HEK293T (cell line): Measurements from ENCODE around the gene STAC.

ENCODE experiments used
- CTCF ChIA-PET: fragments of 350-600 bp; formaldehyde crosslinking; extraction: SDS; loops from one replicate; lab custom pipeline; 2021; ENCODE audit warnings: antibody characterized with exemption, inconsistent platforms; lab: Yijun Ruan, JAX
- POLR2A ChIA-PET: fragments of 350-600 bp; formaldehyde crosslinking; extraction: SDS; loops from one replicate; lab custom pipeline; 2020; ENCODE audit warnings: antibody characterized with exemption, inconsistent platforms; lab: Yijun Ruan, JAX
- DNase-seq: peaks from one replicate; pipeline ENCODE4 v3.0.0; 2012; ENCODE audit warnings: mixed read lengths; ENCODE audit errors: extremely low spot score
- ARNT ChIP-seq: fragments of 450-650 bp; IDR thresholded peaks from 2 replicates; pipeline ENCODE4 v1.6.1; 2017; ENCODE audit warnings: mild to moderate bottlenecking
- BHLHE40 ChIP-seq: fragments of 450-650 bp; IDR thresholded peaks from 2 replicates; pipeline ENCODE4 v1.6.1; 2016; ENCODE audit warnings: mild to moderate bottlenecking, moderate library complexity, borderline replicate concordance
- CTBP1 ChIP-seq: fragments of 450-650 bp; IDR thresholded peaks from 2 replicates; pipeline ENCODE4 v1.6.1; 2016; ENCODE audit warnings: borderline replicate concordance
- ELF4 ChIP-seq: fragments of 450-650 bp; IDR thresholded peaks from 2 replicates; pipeline ENCODE4 v1.6.1; 2017; ENCODE audit warnings: antibody characterized with exemption
- FOXA1 ChIP-seq: fragments of 450-650 bp; IDR thresholded peaks from 2 replicates; pipeline ENCODE4 v1.6.1; 2016; ENCODE audit warnings: mild to moderate bottlenecking
- FOXK2 ChIP-seq: fragments of 450-650 bp; IDR thresholded peaks from 2 replicates; pipeline ENCODE4 v1.6.1; 2016; ENCODE audit warnings: mild to moderate bottlenecking
- FOXM1 ChIP-seq: fragments of 450-650 bp; IDR thresholded peaks from 2 replicates; pipeline ENCODE4 v1.6.1; 2017; ENCODE audit warnings: mild to moderate bottlenecking, borderline replicate concordance
- HDGF ChIP-seq: fragments of 450-650 bp; IDR thresholded peaks from 2 replicates; pipeline ENCODE4 v1.6.1; 2017; ENCODE audit warnings: antibody characterized with exemption, borderline replicate concordance
- L3MBTL2 ChIP-seq: fragments of 450-650 bp; conservative IDR thresholded peaks from 2 replicates; pipeline ENCODE4 v1.6.1; 2016; ENCODE audit warnings: mild to moderate bottlenecking
- LEF1 ChIP-seq: fragments of 450-650 bp; IDR thresholded peaks from 2 replicates; pipeline ENCODE4 v1.6.1; 2017; ENCODE audit warnings: mild to moderate bottlenecking, borderline replicate concordance
- NFRKB ChIP-seq: fragments of 450-650 bp; IDR thresholded peaks from 2 replicates; pipeline ENCODE4 v1.6.1; 2016; ENCODE audit warnings: mild to moderate bottlenecking, moderate library complexity
- SP1 ChIP-seq: fragments of 450-650 bp; IDR thresholded peaks from 2 replicates; pipeline ENCODE4 v1.6.1; 2017
- SUZ12 ChIP-seq: fragments of 450-650 bp; IDR thresholded peaks from 2 replicates; pipeline ENCODE4 v1.6.1; 2016; ENCODE audit warnings: mild to moderate bottlenecking
- TARDBP ChIP-seq: fragments of 450-650 bp; IDR thresholded peaks from 2 replicates; pipeline ENCODE4 v1.6.1; 2016
- ZNF384 ChIP-seq: fragments of 450-650 bp; IDR thresholded peaks from 2 replicates; pipeline ENCODE4 v1.6.1; 2016
- TF ChIP-seq, protein P1 (sequence below): fragments of 450-650 bp; IDR thresholded peaks from 2 replicates; pipeline ENCODE4 v1.6.1; 2016

The STAC gene

GRCh38 chr3:36416599-36416998, 36.3 kb downstream of the STAC start:
- POLR2A ChIA-PET = no interaction called here
- CTCF ChIA-PET = no interaction called here
- DNase-seq = no peak
- no peak for TF ChIP-seq TARDBP
- TF ChIP-seq FOXM1 = no peak
- TF ChIP-seq CTBP1 = no peak
- TF ChIP-seq ZNF384 = no peak
- no peak for TF ChIP-seq HDGF

GRCh38 chr3:36417237-36417636, 36.9 kb downstream of the STAC start:
- POLR2A ChIA-PET = no interaction called here
- CTCF ChIA-PET = no interaction called here
- no peak for DNase-seq
- TF ChIP-seq FOXA1 = no peak
- TF ChIP-seq ZNF384 = no peak
- TF ChIP-seq FOXK2 = no peak
- TF ChIP-seq, protein P1, sequence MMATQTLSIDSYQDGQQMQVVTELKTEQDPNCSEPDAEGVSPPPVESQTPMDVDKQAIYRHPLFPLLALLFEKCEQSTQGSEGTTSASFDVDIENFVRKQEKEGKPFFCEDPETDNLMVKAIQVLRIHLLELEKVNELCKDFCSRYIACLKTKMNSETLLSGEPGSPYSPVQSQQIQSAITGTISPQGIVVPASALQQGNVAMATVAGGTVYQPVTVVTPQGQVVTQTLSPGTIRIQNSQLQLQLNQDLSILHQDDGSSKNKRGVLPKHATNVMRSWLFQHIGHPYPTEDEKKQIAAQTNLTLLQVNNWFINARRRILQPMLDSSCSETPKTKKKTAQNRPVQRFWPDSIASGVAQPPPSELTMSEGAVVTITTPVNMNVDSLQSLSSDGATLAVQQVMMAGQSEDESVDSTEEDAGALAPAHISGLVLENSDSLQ = no peak
- no peak for TF ChIP-seq BHLHE40
- no peak for TF ChIP-seq ELF4
- TF ChIP-seq NFRKB = no peak
- TF ChIP-seq SUZ12 = no peak
- no peak for TF ChIP-seq HDGF

DNA sequence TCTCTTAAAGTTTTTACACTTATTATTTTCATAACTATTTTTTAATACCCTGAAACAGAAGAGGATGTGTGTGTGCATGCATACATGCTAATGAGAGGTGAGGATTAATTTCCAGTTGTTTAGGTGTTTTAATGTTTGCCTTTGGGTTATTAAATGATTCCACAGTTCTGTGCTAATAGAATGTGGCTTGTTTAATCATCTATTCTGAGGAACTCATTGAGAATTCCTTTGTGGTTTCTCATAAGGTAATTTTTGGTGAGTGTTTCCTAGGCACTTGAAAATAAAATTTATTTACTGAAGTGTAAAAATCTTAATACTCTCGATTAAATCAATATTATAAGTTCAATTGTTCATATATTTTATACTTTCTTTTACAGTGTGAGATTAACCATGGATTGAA, 38.0 kb downstream of the STAC start:
- no peak for DNase-seq
- TF ChIP-seq FOXA1 (no peak), HDGF (no peak), LEF1 (no peak), FOXK2 (no peak), BHLHE40 (no peak), TARDBP (no peak), SP1 (no peak), CTBP1 (no peak), FOXM1 (no peak), L3MBTL2 (no peak)
- TF ChIP-seq, protein P1 = no peak
- CTCF ChIA-PET = no interaction called here
- POLR2A ChIA-PET = no interaction called here

DNA sequence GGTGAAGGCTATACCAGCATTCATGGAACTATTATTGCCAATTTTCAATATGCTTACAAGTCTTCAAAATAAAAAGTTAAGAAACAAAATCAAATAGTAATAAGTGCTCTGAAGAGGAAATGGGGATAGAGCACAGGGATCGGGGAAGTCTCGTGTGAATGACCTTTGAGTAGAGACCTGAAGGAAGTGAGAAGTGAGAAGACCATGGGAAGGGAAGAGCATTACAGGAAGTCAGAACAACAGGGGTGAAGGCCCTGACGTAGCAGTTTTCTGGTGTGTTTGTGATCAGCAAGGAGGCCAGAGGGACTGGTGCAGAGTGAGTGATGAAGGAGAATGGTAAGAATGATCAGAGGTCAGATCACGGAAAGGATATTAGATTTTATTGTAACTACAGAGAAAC, 48.1 kb downstream of the STAC start:
- TF ChIP-seq NFRKB = no peak
- TF ChIP-seq ZNF384 = no peak
- TF ChIP-seq ARNT = no peak
- TF ChIP-seq HDGF = no peak
- TF ChIP-seq LEF1 = no peak
- TF ChIP-seq, protein P1 = no peak
- ChIA-PET CTCF (no interaction called here), POLR2A (no interaction called here)
- no peak for DNase-seq

- TF ChIP-seq ARNT = no peak
- no peak for TF ChIP-seq LEF1
- no peak for TF ChIP-seq FOXM1
- CTCF ChIA-PET = no interaction called here
- POLR2A ChIA-PET = no interaction called here
- DNase-seq = no peak
These were observed 49.7 kb downstream of the STAC start for GRCh38 chr3:36429986-36430485.

GRCh38 chr3:36433511-36433910, 53.2 kb downstream of the STAC start:
- no peak for DNase-seq
- ChIA-PET CTCF (no interaction called here), POLR2A (no interaction called here)
- TF ChIP-seq FOXM1 (no peak), ZNF384 (no peak), BHLHE40 (no peak), TARDBP (no peak), FOXK2 (no peak), ARNT (no peak)
- TF ChIP-seq, protein P1 = no peak
